Dedifferentiated amniotic fluid mesenchymal stem cell (primary cell): ENCODE results near the gene HAND1.

Experiments
- DNase-seq: peaks from one replicate; pipeline ENCODE4 v3.0.0-alpha.2; 2016; ENCODE audit errors: extremely low spot score

HAND1 gene

GRCh38 chr5:154455585-154455984 is 22.4 kb downstream of the HAND1 start:
- no peak for DNase-seq

GRCh38 chr5:154451957-154452356 is 26.1 kb downstream of the HAND1 start:
- DNase-seq = no peak

GRCh38 chr5:154449786-154450185 is 28.2 kb downstream of the HAND1 start:
- no peak for DNase-seq

- no peak for DNase-seq
Observed at GRCh38 chr5:154447089-154447725, 30.8 kb downstream of the HAND1 start.

GRCh38 chr5:154446195-154447088 is 31.6 kb downstream of the HAND1 start:
- peak; percentile 67 for DNase-seq

GRCh38 chr5:154445422-154446194 is 32.4 kb downstream of the HAND1 start, which contains the start of gene SAP30L:
Gene SAP30L (plus strand): TSS chr5:154445997. CDS start chr5:154446605, 608 bp downstream.
- DNase-seq = peak; percentile 92

GRCh38 chr5:154444556-154445421 is 33.2 kb downstream of the HAND1 start:
- DNase-seq = no peak

- no peak for DNase-seq
Observed at GRCh38 chr5:154442801-154443200, 35.2 kb downstream of the HAND1 start.

GRCh38 chr5:154440540-154440939 is 37.5 kb downstream of the HAND1 start:
- no peak for DNase-seq

- DNase-seq = no peak
Observed at GRCh38 chr5:154437281-154437965, 40.6 kb downstream of the HAND1 start.

- DNase-seq = no peak
Observed at GRCh38 chr5:154435226-154435625, 42.8 kb downstream of the HAND1 start.

GRCh38 chr5:154430961-154431630 is 46.9 kb downstream of the HAND1 start:
- no peak for DNase-seq

GRCh38 chr5:154430466-154430865 is 47.6 kb downstream of the HAND1 start:
- no peak for DNase-seq

GRCh38 chr5:154429341-154429740 is 48.7 kb downstream of the HAND1 start:
- no peak for DNase-seq

GRCh38 chr5:154428208-154428607 is 49.8 kb downstream of the HAND1 start:
- DNase-seq = no peak
